HEK293T (cell line): ENCODE results near the gene FAM151A.

Source experiments
- CTCF ChIA-PET: fragments of 350-600 bp; formaldehyde crosslinking; extraction: SDS; loops from one replicate; lab custom pipeline; 2021; ENCODE audit warnings: antibody characterized with exemption, inconsistent platforms; lab: Yijun Ruan, JAX
- POLR2A ChIA-PET: fragments of 350-600 bp; formaldehyde crosslinking; extraction: SDS; loops from one replicate; lab custom pipeline; 2020; ENCODE audit warnings: antibody characterized with exemption, inconsistent platforms; lab: Yijun Ruan, JAX
- DNase-seq: peaks from one replicate; pipeline ENCODE4 v3.0.0; 2012; ENCODE audit warnings: mixed read lengths; ENCODE audit errors: extremely low spot score
- ARNT ChIP-seq: fragments of 450-650 bp; IDR thresholded peaks from 2 replicates; pipeline ENCODE4 v1.6.1; 2017; ENCODE audit warnings: mild to moderate bottlenecking
- BHLHE40 ChIP-seq: fragments of 450-650 bp; IDR thresholded peaks from 2 replicates; pipeline ENCODE4 v1.6.1; 2016; ENCODE audit warnings: mild to moderate bottlenecking, moderate library complexity, borderline replicate concordance
- CTBP1 ChIP-seq: fragments of 450-650 bp; IDR thresholded peaks from 2 replicates; pipeline ENCODE4 v1.6.1; 2016; ENCODE audit warnings: borderline replicate concordance
- ELF4 ChIP-seq: fragments of 450-650 bp; IDR thresholded peaks from 2 replicates; pipeline ENCODE4 v1.6.1; 2017; ENCODE audit warnings: antibody characterized with exemption
- FOXA1 ChIP-seq: fragments of 450-650 bp; IDR thresholded peaks from 2 replicates; pipeline ENCODE4 v1.6.1; 2016; ENCODE audit warnings: mild to moderate bottlenecking
- FOXK2 ChIP-seq: fragments of 450-650 bp; IDR thresholded peaks from 2 replicates; pipeline ENCODE4 v1.6.1; 2016; ENCODE audit warnings: mild to moderate bottlenecking
- FOXM1 ChIP-seq: fragments of 450-650 bp; IDR thresholded peaks from 2 replicates; pipeline ENCODE4 v1.6.1; 2017; ENCODE audit warnings: mild to moderate bottlenecking, borderline replicate concordance
- HDGF ChIP-seq: fragments of 450-650 bp; IDR thresholded peaks from 2 replicates; pipeline ENCODE4 v1.6.1; 2017; ENCODE audit warnings: antibody characterized with exemption, borderline replicate concordance
- L3MBTL2 ChIP-seq: fragments of 450-650 bp; conservative IDR thresholded peaks from 2 replicates; pipeline ENCODE4 v1.6.1; 2016; ENCODE audit warnings: mild to moderate bottlenecking
- LEF1 ChIP-seq: fragments of 450-650 bp; IDR thresholded peaks from 2 replicates; pipeline ENCODE4 v1.6.1; 2017; ENCODE audit warnings: mild to moderate bottlenecking, borderline replicate concordance
- NFRKB ChIP-seq: fragments of 450-650 bp; IDR thresholded peaks from 2 replicates; pipeline ENCODE4 v1.6.1; 2016; ENCODE audit warnings: mild to moderate bottlenecking, moderate library complexity
- PKNOX1 ChIP-seq: fragments of 450-650 bp; IDR thresholded peaks from 2 replicates; pipeline ENCODE4 v1.6.1; 2016
- SP1 ChIP-seq: fragments of 450-650 bp; IDR thresholded peaks from 2 replicates; pipeline ENCODE4 v1.6.1; 2017
- SUZ12 ChIP-seq: fragments of 450-650 bp; IDR thresholded peaks from 2 replicates; pipeline ENCODE4 v1.6.1; 2016; ENCODE audit warnings: mild to moderate bottlenecking
- TARDBP ChIP-seq: fragments of 450-650 bp; IDR thresholded peaks from 2 replicates; pipeline ENCODE4 v1.6.1; 2016
- ZNF384 ChIP-seq: fragments of 450-650 bp; IDR thresholded peaks from 2 replicates; pipeline ENCODE4 v1.6.1; 2016

The FAM151A gene

DNA sequence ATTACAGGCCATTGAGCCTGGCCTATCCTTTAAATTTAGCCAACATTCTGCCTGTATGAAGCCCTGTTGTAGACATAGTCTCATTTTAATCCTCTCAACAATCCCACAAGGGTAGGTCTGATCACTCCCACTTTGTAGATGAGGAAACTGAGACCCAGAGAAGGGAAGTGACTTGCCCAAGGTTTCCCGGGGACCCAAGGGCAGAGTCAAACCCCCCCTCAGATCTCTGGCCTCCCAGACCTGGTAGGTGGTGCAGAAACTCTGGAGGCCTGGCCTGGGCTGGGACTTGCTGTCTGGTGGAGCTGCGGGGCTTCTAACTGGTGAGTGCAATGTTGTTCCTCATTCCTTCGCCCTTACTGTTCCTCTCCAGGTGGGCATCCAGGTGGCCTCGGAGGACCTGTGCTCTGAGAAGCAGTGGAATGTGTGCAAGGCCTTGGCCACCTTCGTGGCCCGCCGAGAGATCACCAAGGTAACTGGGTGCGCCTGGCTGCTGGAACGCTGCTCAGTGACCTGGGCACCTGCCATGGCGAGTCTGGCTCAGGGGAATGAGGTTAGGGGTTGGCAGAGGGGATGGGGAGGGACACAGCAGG lies 29.7 kb downstream of the FAM151A start:
- POLR2A ChIA-PET: no interaction called here
- TF ChIP-seq SUZ12 (no peak), CTBP1 (no peak), ZNF384 (no peak), FOXA1 (no peak), NFRKB (no peak)
- CTCF ChIA-PET: no interaction called here

DNA sequence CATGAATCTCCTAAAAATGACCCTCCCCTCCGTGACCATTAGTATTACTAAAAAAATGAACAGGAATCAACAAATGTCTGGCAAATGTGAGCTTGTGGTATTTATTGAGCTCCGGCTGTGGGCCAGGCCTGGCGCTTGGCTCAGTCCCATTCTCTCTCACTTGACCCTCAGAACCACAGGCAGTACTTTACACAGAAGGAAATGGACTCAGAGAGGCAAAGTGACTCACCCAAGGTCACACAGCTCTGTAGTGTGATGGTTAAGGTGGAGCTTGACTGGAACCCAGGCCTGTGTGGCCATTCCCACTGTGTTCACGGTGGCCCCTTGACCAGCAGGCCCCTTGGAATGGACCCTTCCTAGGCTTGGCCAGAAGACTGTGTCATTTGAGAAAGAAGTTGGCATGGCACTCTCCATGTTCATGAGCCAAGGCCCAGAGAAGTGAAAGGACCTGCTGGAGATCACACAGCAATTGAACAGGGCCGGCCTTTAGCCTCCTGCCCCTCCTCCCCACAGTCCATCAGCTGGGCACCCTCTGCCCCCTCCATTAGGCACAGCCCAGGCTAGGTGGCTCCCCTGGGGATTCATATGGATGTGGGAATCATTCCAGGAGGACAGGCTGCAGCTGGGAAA lies 32.1 kb downstream of the FAM151A start:
- no peak for DNase-seq
- ChIA-PET CTCF (no interaction called here), POLR2A (no interaction called here)
- TF ChIP-seq ZNF384 (no peak), FOXK2 (no peak), ELF4 (no peak), TARDBP (no peak), LEF1 (no peak), SP1 (no peak), NFRKB (no peak), CTBP1 (no peak), SUZ12 (no peak), ARNT (no peak), BHLHE40 (no peak), L3MBTL2 (no peak), FOXM1 (no peak), PKNOX1 (no peak), FOXA1 (no peak), HDGF (no peak)

More for the DNA sequence above, 29.7 kb downstream of the FAM151A start:
- no peak for DNase-seq

- ChIA-PET POLR2A (no interaction called here), CTCF (no interaction called here)
- TF ChIP-seq CTBP1: no peak
- no peak for TF ChIP-seq HDGF
- no peak for TF ChIP-seq FOXA1
- no peak for TF ChIP-seq TARDBP
- no peak for TF ChIP-seq FOXM1
- no peak for TF ChIP-seq ARNT
- TF ChIP-seq NFRKB: no peak
- no peak for TF ChIP-seq LEF1
- TF ChIP-seq SUZ12: no peak
- TF ChIP-seq L3MBTL2: no peak
- DNase-seq: no peak
Observed at GRCh38 chr1:54588377-54588776, 34.9 kb downstream of the FAM151A start.

DNA sequence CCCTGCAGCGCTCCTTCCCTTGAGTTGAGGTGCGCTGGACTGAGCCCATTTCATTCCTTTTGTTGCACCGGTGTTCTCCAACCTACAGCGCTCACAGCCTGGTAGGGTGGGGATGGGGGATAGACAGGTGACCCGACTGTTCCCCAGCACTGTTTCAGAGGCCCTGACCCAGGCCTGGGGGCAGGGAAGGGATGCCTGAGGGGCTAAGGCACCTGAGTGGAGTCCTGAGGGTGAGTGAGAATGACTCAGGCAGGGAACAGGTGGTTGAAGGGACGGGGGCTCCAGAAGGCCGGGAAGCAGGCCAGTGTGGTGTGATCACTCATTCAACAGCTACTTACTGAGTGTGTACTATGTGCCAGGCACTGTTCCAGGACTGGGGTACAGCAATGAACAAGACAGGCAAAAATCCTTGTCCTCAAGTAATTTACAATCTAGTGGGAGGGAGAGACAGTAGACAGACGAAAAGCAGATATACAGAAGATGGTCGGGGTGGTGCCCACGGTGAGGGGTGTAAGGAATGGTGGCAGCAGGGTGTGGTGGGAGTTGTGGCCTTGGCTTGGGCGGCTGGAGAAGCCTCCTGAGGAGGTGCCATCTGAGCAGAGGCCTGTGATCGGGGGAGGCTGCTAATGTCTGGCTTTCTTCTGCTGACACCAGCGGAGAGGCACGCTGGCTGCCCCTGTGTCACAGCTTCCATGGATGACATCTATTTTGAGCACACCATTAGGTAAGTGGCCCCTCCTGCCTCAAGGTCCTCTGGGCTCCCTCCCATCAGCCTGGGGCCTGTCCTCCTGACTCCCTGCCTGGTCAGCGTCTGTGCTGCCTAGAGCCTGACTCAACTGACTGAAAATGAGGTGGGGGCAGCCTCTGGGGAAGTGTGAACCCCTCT lies 37.9 kb downstream of the FAM151A start:
- ChIA-PET POLR2A (no interaction called here), CTCF (no interaction called here)
- TF ChIP-seq L3MBTL2: no peak
- DNase-seq: no peak

GRCh38 chr1:54584575-54584974 lies 38.8 kb downstream of the FAM151A start:
- TF ChIP-seq L3MBTL2 (no peak), SP1 (no peak)
- CTCF ChIA-PET: no interaction called here
- POLR2A ChIA-PET: no interaction called here
- no peak for DNase-seq

GRCh38 chr1:54583871-54584270 lies 39.5 kb downstream of the FAM151A start:
- no peak for TF ChIP-seq ZNF384
- TF ChIP-seq FOXM1: no peak
- no peak for TF ChIP-seq FOXA1
- POLR2A ChIA-PET: interaction anchor here (1.0 kb wide), 1 partner anchor 9 kb away, joined by 3 read pairs; no protein-coding TSS in a partner anchor
- CTCF ChIA-PET: no interaction called here
- no peak for DNase-seq

- ChIA-PET CTCF (no interaction called here), POLR2A (interaction anchor here (1.0 kb wide), 1 partner anchor 9 kb away, joined by 3 read pairs; no protein-coding TSS in a partner anchor)
- no peak for TF ChIP-seq FOXA1
- TF ChIP-seq CTBP1: no peak
- TF ChIP-seq LEF1: no peak
- no peak for TF ChIP-seq PKNOX1
- TF ChIP-seq SP1: no peak
- no peak for DNase-seq
Observed at GRCh38 chr1:54583307-54583686, 40.0 kb downstream of the FAM151A start.
